ENCODE results near the gene MTRF1. TPM values are rescaled to one million over a fixed set of nuclear protein-coding genes. Genes with fewer than 3 reads are reported as not detected.

Gene MTRF1
- total RNA-seq, 2 experiments from 2014 or later, result 24.9 to 31.3 TPM

- ChIA-PET POLR2A (interaction anchor here (0.5 to 1.5 kb wide), 4 partner anchors 9 to 280 kb away, joined by 3 to 4 read pairs (median 3); no protein-coding TSS in a partner anchor), CTCF (ENCODE audit: unreplicated experiment) (no interaction called here)
- H3K36me3 ChIP-seq (ENCODE audit: insufficient read depth, low read length), result peaks cover 8% of the 10 kb centered on the region
- BruUV-seq (replicated peaks), result no TSS peak
- peaks cover 38% of the 10 kb centered on the region for H4K20me1 ChIP-seq (ENCODE audit: insufficient read depth, low read length)
- peaks cover 59% of the 10 kb centered on the region for H3K79me2 ChIP-seq (ENCODE audit: insufficient read depth, low read depth, low read length)
- H3K4me2 ChIP-seq (ENCODE audit: low read length), result peak overlapping the region; percentile 89
- TF ChIP-seq EZH2phosphoT487 (IDR thresholded peaks at IDR 0.05; ENCODE audit: borderline replicate concordance, low read depth, low read length) (no peak), CTCF (conservative IDR thresholded peaks at IDR 0.05; ENCODE audit: low read length) (no peak)
- H3K9me3 ChIP-seq (ENCODE audit: low read length), result no peaks in the 10 kb centered on the region
- intact Hi-C loops (cut with micrococcal nuclease; ENCODE audit: unreplicated experiment), result loop anchor here (5.0 to 10.0 kb wide), 3 partner anchors 180 to 337 kb away; partner anchors contain the start of genes KBTBD6 and WBP4
- H3K4me1 ChIP-seq (ENCODE audit: insufficient read depth, low read length, poor library complexity, severe bottlenecking), result peaks cover 45% of the 10 kb centered on the region
- peak; percentile 62 for DNase-seq (ENCODE audit: low spot score)
- H3K9me2 ChIP-seq (ENCODE audit: insufficient read depth, low read length), result no peaks in the 10 kb centered on the region
- peak overlapping the region; percentile 94; the same call in 1 of the 2 replicates for H2AFZ ChIP-seq (ENCODE audit: low read length)
- H3K4me3 ChIP-seq (ENCODE audit: low read depth, low read length, poor library complexity, severe bottlenecking), result peak overlapping the region; percentile 79
- peak overlapping the region; percentile 74 for H3K27ac ChIP-seq (ENCODE audit: low read depth, low read length, poor library complexity, severe bottlenecking)
These were observed 48.8 kb upstream of the MTRF1 start for GRCh38 chr13:41312176-41312500.

- ChIA-PET POLR2A (interaction anchor here (0.5 to 0.6 kb wide), 2 partner anchors 198 to 281 kb away, joined by 3 to 4 read pairs; no protein-coding TSS in a partner anchor), CTCF (ENCODE audit: unreplicated experiment) (no interaction called here)
- Histone ChIP-seq H3K79me2 (ENCODE audit: insufficient read depth, low read depth, low read length) (peaks cover 54% of the 10 kb centered on the region), H4K20me1 (ENCODE audit: insufficient read depth, low read length) (peaks cover 33% of the 10 kb centered on the region), H2AFZ (ENCODE audit: low read length) (peak overlapping the region; percentile 94), H3K4me3 (ENCODE audit: low read depth, low read length, poor library complexity, severe bottlenecking) (peak overlapping the region; percentile 79), H3K9me3 (ENCODE audit: low read length) (no peaks in the 10 kb centered on the region), H3K9me2 (ENCODE audit: insufficient read depth, low read length) (no peaks in the 10 kb centered on the region), H3K4me2 (ENCODE audit: low read length) (peak overlapping the region; percentile 89), H3K27ac (ENCODE audit: low read depth, low read length, poor library complexity, severe bottlenecking) (peak overlapping the region; percentile 74), H3K36me3 (ENCODE audit: insufficient read depth, low read length) (peaks cover 2% of the 10 kb centered on the region; the same call in 1 of the 2 replicates), H3K4me1 (ENCODE audit: insufficient read depth, low read length, poor library complexity, severe bottlenecking) (peaks cover 40% of the 10 kb centered on the region)
- 0 out of 2 replicates have a peak, but pooled peaks have one; percentile 16 for TF ChIP-seq CTCF (conservative IDR thresholded peaks at IDR 0.05; ENCODE audit: low read length)
- TF ChIP-seq EZH2phosphoT487 (IDR thresholded peaks at IDR 0.05; ENCODE audit: borderline replicate concordance, low read depth, low read length), result no peak
- no TSS peak for BruUV-seq (replicated peaks)
- intact Hi-C loops (cut with micrococcal nuclease; ENCODE audit: unreplicated experiment), result loop anchor here (1.0 to 10.0 kb wide), 5 partner anchors 48 to 337 kb away; partner anchors contain the start of genes KBTBD6, MTRF1 and WBP4
- DNase-seq (ENCODE audit: low spot score), result peak; percentile 75
These were observed 48.2 kb upstream of the MTRF1 start for GRCh38 chr13:41311406-41312175.
